ENCODE measurements around the gene RNF227.

Gene RNF227

GRCh38 chr17:7930841-7931631 is 14.9 kb upstream of the RNF227 start:
- DNase-seq (ENCODE audit: low read depth in 2 of 2), result no peak

DNA sequence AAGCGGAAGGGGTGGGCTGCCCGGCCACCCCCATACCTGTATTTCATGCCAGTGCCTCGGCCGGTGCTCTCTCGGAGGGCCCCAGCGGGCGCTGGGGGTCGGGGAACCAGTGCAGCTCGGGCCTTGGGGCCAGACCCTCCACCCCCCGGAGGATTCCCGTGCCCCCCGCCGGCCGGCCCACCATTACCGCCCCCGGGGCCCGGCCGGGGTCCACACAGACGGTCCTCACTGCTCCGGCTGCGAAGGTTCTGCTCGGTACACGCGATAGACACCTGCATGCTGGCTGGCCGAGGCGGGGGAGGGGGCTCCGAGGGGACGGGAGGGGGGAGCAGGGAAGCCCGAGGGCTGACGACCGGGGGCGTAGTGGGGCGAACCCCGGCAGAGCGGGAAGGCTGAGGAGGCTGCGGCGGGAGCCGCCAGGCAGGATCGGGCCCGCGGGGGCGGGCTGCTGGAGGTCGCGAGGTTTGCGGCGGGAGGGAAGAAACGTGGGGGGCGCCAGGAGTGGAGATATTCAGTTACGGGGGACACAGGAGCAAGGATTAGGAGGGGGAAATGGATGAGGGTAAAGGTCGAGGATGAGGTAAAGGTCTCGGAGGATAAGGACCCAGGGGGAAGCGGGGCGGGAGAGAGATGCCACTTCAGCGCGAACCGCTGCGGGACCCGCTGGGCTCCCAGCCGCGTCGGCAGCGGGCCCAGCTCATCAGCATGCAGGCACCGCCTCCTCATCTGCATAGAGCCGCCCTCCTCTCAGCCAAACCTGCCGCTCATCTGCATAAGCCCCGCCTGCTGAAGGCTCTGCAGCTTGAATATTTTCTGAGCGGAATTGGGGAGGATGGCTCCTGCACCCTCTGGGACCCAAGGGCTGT is 13.3 kb upstream of the RNF227 start, which contains the start of gene KCNAB3:
Gene KCNAB3, minus strand, starts transcription at position 699 of the 866 bp plus-strand sequence. Its CDS starts 421 bp downstream, at position 278.
- no peak for DNase-seq (ENCODE audit: low read depth in 2 of 2)

DNA sequence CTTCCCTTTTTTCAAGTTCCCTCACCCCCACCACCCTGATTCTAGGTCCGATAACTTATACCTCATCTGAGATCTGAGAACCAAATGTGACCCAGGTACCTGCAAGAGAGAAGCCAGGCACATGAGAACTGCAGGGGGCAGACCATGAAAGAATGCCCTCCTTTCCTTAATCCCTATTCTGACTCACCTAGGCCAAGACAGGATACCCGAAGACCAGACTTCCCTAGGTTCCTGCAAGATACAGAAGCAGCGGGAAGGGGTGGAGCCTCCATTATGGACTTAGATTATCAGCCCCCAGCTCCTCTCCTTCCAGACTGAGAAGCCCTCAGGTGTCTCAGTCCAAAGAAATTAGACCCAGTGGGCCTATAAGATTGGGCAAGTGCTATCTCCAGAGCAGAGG is 11.5 kb upstream of the RNF227 start:
- DNase-seq (ENCODE audit: low read depth in 2 of 2), result no peak

DNA sequence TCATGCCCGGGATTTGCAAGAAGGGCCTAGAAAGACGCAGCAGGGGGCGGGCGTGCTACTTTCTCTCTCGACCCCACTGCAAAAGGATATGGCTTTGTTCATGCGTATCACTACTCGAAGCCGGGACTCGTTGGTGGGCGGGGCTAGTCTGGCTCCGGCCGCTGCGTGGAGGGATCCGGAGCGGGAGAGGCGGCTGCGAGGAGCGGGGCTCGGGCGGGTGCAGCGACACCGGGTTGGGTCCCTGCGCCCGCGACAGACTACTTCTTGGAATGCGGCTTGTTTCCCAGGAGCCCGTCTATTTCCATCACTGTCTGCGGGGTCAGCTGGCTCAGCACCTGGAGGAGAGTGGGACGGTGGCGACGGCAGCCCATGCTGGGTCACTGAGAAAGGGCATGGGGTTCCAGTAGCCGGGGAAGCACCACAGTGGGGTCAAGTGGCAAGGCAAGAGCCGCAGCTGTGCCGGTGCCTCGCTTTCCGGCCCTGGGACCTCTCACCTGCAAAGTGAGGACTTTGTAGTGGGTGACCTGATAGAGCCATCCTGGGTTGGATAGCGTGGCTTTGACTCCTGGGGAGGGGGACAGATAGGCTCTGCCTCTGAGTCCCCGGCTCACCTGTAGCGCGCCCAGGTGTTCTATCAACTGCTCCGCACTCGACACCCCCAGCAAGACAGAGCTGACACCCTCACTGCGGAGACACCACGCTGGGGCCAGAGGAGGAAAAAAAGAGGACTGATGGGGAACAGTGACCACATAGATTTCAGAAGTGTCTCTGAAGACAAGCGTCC is 6.9 kb upstream of the RNF227 start:
- DNase-seq (ENCODE audit: low read depth in 2 of 2), result peak; percentile 73 to 78

DNA sequence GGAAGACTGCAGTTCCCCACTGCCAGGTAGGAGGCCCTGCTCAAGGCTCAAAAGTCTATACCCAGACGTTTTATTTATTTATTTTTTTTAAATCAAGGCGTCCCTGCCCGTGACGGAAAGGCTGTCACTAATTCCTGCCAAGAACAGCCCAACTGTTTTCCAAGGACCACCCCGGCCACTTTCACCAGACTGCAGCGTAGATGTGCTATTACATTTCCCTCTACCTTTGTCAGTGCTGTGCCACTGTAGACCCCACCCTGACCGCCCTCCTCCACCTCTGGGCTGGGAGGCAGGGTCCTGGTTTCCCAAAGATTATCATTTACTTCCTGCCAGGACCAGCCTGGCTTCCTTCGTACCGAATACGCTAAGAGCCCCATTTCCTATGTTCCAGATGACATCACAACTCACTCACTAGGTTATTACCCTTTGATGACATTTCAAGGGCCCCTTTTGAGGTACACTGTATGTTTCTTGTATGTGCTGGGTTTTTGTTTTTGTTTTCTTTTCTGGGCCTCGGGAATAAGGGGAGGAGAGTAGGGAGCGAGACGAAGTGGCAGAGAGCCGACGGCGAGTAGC is 6.3 kb upstream of the RNF227 start:
- DNase-seq (ENCODE audit: low read depth in 2 of 2), result no peak

GRCh38 chr17:7916808-7917207 is 719 bp upstream of the RNF227 start:
- no peak for DNase-seq (ENCODE audit: low read depth in 2 of 2)

GRCh38 chr17:7916385-7916682 is 245 bp upstream of the RNF227 start:
- DNase-seq (ENCODE audit: low read depth in 2 of 2), result no peak

GRCh38 chr17:7915179-7915610 is 894 bp downstream of the RNF227 start:
- no peak for DNase-seq (ENCODE audit: low read depth in 2 of 2)

- peak in 1 of 2 donors; percentile 30 for DNase-seq (ENCODE audit: low read depth in 2 of 2)
These were observed 3.1 kb downstream of the RNF227 start for GRCh38 chr17:7912927-7913524.

DNA sequence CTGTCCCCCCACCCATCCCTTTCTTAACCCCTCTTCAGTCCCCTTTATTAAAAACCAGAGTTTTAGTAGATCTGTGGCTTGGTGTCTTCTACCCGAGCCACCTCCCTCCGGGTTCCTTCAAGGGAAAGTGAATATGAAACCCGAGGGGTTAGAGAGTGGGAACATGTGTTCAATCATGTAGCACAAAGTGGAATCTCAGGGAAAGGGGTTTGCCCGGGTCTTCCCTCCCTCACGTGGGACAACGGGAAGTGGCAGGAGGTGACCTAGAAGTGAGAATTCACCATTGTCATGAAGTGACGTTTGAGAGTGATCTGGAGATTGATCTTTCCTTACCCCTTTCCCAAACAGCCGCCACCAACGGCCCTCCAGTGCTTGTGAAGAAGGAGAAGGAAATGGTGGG is 5.0 kb downstream of the RNF227 start:
- no peak for DNase-seq (ENCODE audit: low read depth in 2 of 2)

DNA sequence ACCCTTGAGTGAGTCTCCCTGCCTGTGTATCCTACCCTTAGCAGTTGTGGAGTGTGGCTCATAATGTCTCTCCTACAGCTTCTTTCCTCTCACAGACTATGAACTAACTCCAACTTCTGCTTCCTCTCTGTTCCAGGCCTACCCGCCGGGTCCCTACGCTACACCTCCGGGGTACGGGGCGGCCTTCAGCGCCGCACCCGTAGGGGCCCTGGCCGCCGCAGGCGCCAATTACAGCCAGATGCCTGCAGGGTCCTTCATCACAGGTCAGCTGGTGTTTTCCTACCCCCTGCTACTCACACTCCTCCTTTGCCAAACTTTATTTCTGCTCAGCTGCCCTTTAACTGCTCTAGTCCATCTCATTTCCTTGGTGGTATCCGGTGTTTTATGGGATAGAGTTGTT is 5.4 kb downstream of the RNF227 start:
- no peak for DNase-seq (ENCODE audit: low read depth in 2 of 2)

GRCh38 chr17:7910281-7910680 is 5.8 kb downstream of the RNF227 start:
- DNase-seq (ENCODE audit: low read depth in 2 of 2), result no peak

DNA sequence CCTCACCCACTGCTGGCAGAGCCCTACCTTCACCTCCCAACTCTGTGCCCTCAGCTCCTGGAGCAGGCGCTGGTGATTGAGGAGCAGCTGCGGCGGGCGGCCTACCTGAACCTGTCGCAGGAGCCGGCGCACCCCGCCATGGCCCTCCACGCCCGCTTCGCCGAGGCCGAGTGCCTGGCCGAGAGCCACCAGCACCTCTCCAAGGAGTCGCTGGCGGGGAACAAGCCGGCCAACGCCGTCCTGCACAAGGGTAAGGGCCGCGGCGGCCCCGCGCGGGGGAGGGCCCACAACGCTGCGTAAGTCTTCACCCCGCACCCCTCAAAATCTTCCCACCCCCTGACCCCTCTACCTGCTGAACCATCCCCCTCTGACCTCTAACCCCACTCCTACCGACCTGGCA is 7.0 kb downstream of the RNF227 start:
- no peak for DNase-seq (ENCODE audit: low read depth in 2 of 2)

- no peak for DNase-seq (ENCODE audit: low read depth in 2 of 2)
These were observed 12.7 kb downstream of the RNF227 start for GRCh38 chr17:7903154-7904103.

- DNase-seq (ENCODE audit: low read depth in 2 of 2), result no peak
These were observed 18.3 kb downstream of the RNF227 start for GRCh38 chr17:7897773-7898172.

DNA sequence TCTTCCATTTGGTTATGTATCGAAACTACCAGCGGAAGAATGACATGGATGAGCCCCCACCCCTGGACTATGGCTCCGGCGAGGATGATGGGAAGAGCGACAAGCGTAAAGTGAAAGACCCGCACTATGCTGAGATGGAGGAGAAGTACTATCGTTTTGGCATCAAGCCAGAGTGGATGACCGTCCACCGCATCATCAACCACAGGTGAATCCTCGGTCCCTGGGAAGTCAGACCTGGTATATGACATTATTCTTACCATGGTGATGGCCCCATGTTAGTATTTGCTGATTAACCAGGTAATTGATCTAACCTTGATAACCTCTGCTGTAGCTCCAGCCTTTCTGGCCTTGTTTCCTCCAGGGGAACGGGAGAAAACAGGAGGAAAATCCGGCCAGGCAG is 19.0 kb downstream of the RNF227 start:
- DNase-seq (ENCODE audit: low read depth in 2 of 2), result no peak

- DNase-seq (ENCODE audit: low read depth in 2 of 2), result no peak
These were observed 21.2 kb downstream of the RNF227 start for GRCh38 chr17:7894866-7895265.

DNA sequence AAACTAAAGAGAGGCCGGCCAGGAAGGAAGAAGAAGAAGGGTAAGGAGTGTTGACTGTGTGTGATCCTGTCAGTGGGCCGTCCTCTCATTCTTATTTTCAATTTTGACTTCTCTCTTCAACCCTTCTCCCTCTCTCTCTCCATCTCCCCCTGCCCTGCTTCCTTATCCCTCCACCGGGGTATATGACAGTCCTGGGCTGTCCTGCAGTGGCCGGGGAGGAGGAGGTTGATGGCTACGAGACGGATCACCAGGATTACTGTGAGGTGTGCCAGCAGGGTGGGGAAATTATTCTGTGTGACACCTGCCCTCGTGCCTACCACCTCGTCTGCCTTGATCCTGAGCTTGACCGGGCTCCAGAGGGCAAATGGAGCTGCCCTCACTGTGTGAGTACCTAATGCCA is 21.9 kb downstream of the RNF227 start:
- no peak for DNase-seq (ENCODE audit: low read depth in 2 of 2)

DNA sequence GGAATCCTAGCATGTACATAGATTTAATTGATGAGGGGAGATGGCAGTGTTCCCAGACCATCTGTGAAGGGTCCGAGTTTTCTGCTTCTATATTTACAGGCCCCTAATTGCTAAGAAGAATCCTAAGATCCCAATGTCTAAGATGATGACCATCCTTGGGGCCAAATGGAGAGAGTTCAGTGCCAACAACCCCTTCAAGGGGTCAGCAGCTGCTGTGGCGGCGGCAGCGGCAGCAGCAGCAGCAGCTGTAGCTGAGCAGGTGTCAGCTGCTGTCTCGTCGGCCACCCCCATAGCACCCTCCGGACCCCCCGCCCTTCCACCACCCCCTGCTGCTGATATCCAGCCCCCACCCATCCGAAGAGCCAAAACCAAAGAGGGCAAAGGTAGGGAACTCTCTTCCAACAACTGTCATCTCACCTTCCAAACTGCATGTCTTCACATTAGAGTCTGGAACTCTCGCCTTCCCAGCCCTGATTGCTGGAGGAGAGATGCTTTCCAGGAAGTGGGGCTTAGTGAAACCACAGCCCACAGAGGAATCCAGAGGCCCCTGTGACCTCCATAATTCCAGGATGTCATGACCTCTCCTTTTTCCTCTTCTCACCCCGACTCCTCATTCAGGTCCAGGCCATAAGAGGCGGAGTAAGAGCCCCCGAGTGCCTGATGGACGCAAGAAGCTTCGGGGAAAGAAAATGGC is 22.8 kb downstream of the RNF227 start:
- DNase-seq (ENCODE audit: low read depth in 2 of 2), result no peak
